CD4-positive, alpha-beta T cell treated with Interleukin-15 for 4 hours (primary cell): ENCODE data around the gene STXBP5L.
"Not testable (repeated sequence)": the region's sequence is repeated elsewhere in the genome, so short reads cannot be mapped to it uniquely, and the experiment has no call there.

Source experiments
- DNase-seq: peaks from one replicate; pipeline ENCODE4 v3.0.0-alpha.2; 2020; ENCODE audit warnings: low spot score

Gene STXBP5L

DNA sequence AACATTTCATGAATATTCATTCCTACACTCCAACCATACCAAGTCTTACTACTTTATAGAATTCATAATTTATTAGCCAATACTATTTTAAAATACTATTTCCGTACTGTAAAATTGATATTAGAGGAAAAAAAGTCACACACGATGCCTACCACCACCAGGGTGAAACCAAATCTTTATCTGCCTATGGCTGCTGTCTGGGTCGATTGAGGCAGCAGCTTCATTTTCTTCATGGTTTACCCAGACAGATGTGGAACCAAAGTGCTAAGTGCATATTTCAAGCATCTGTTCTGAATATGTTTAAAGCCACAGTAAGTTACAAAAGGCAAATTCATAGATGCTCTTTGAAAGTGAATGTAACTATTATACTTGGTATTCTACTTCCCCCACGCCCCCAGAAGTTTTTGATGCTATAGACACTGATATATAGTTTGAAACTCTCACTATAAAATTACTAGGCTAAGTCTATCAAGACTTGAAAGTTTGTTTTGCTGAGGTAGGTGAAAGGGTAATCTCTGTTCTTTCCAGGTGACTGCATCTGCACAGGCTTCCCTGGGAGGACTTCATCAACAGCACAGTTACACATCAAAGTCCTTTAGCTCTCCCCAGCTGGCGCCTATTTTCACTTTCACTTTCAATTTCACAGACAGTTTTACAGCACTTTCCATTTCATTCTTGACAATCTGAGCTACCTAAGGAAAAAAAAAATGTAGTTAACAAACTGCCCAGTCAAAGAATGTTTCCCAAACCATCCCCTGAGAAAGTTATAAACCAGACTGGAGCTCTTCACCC, 523.9 kb downstream of the STXBP5L start:
- peak; percentile 77 for DNase-seq

DNA sequence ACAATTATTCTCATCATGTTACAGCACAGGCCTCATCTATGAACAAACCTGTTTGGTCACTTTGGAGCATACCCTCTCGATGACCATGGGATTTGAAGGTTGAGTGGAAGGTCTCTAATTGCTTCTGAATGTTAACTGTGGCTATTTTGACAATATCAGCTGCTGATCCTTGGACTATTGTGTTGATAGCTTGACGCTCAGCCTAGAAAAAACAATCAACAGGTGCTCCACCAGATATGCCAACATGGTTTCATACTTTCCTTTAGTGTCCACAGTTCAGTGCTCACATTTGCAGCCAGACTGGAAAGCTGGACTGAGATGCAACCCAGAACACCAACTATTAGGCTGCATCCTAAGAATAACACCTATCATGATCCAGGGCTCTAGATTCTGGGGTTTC, 528.1 kb downstream of the STXBP5L start:
- no peak for DNase-seq

DNA sequence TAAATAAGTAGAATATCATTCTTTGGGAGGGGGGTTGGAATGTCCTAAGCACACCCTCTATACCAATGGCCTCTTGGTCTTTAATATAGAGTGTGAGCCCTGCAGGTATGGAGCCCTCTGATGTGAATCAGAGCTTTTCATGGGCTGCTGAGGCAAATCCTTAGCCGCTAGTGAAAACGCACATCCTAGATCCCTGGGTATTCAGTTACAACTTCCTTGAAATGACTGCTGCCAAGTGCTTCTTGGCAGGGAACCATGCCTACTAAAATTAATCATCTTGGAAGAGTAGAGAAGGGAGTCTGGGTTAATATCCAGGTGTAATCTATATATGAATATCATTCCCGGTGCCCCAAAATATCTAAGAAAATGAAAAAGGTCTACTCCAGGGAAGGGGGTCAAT, 528.6 kb downstream of the STXBP5L start:
- DNase-seq, result no peak

DNA sequence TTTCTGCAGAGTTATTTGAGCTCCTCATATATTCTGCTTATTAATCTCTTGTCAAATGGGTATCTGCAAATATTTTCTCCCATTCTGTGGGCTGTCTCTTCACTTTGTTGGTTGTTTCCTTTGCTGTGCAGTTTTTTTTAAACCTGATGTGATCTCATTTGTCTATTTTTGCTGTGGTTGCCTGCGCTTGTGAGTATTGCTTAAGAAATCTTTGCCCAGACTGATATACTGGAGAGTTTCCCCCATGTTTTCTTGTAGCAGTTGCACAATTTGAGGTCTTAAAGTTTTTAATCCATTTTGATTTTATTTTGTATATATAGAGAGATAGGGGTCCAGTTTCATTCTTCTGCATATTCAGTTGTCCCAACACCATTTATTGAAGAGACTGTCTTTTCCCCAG, 535.5 kb downstream of the STXBP5L start:
- no peak for DNase-seq

DNA sequence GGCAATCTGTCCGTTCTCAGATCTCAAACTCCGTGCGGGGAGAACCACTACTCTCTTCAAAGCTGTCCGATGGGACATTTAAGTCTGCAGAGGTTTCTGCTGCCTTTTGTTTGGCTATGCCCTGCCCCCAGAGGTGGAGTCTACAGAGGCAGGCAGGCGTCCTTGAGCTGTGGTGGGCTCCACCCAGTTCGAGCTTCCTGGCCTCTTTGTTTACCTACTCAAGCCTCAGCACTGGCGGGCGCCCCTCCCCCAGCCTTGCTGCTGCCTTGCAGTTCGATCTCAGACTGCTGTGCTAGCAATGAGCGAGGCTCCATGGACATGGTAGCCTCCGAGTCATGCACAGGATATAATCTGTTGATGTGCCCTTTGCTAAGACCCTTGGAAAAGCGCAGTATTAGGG, 543.7 kb downstream of the STXBP5L start:
- not testable (repeated sequence) for DNase-seq

DNA sequence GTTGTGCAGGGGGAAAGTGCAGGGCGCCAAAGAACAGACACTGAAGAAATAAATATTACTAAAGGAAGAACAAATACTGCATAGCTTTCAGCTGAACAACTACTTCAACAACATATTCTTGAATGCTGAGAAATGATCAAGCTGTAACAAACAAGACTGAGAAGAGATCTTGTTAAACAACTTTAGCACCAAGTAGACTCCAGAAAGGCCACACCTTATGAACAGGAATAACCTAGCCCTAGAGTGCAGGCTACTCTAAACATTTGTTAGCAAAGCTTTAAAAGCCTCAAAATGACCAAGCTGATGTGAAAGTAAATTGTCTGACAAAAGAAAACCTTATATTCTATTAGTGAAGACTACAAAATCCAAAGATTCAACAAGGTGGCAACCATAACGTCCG, 554.6 kb downstream of the STXBP5L start:
- DNase-seq, result no peak

DNA sequence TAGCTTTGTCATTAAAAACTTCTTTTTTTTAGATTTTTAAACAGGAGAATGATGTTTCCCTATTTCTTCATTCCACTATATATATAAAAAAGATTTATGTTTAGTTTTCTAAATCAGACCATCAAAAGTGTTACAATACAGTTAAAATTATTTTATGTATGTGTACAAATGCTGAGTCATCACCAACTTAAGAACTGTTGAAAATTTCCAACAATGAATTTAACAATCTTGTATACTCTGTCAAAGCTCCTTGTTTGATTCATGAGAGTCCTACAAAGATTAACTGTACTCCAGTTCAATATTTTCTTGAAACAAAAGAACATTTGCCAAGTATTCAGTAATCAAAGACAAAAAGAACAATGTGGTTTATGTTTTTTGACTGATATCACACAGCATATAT, 555.7 kb downstream of the STXBP5L start:
- DNase-seq, result no peak

DNA sequence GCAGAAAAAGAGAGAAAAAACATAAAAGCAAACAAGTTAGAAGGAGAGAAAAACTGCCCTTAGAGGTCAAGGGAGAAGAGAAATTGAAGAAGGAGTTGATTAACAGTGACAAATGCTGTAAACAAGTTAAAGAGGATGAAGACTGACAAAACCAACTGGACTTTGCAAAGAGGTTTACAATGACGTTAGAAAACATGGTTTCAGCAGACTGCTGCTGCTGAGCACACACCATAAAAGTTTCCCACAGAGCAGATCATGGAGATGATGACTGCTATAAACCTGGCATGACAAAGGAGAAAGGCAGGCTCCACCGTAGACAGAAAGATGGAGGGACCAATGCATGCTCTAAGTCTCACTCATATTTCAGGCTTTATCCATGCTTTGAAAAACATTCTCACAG, 559.1 kb downstream of the STXBP5L start:
- DNase-seq, result no peak

DNA sequence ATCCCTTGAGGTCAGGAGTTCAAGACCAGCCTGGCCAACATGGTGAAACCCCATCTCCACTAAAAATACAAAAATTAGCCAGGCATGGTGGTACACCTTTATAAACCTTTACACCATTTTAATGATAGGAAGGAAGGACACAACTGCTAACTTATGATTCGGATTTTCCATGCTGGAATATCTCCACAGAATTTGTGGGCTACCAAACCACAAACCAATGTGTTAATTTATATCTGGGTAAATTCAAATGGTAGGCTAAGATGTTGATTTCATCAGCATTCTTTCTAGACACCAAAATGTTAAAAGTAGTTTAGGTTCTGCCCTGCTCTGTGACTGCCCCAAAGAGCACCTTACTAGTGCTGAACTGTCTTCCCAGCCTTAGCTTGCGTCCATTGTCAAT, 565.0 kb downstream of the STXBP5L start:
- DNase-seq, result no peak
